ENCODE results near the gene MINDY2.

DNA sequence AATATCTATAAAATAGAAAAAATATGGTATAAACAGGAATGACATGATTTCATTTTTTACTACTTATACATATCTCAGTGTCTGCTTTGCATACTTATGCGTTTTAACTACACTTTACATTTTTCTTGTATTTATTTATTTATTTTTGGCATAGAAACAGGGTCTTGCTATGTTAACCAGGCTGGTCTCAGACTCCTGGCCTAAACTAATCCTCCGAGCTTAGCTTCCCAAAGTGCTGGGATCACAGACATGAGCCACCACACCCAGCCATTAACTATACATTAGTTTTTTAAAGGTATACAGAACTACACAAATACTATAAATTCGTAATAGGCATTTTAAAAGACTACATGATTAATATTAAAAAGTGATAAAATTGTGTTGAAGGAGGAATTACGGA is 30.7 kb upstream of the MINDY2 start:
- TF ChIP-seq, protein P1, sequence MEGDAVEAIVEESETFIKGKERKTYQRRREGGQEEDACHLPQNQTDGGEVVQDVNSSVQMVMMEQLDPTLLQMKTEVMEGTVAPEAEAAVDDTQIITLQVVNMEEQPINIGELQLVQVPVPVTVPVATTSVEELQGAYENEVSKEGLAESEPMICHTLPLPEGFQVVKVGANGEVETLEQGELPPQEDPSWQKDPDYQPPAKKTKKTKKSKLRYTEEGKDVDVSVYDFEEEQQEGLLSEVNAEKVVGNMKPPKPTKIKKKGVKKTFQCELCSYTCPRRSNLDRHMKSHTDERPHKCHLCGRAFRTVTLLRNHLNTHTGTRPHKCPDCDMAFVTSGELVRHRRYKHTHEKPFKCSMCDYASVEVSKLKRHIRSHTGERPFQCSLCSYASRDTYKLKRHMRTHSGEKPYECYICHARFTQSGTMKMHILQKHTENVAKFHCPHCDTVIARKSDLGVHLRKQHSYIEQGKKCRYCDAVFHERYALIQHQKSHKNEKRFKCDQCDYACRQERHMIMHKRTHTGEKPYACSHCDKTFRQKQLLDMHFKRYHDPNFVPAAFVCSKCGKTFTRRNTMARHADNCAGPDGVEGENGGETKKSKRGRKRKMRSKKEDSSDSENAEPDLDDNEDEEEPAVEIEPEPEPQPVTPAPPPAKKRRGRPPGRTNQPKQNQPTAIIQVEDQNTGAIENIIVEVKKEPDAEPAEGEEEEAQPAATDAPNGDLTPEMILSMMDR (IDR thresholded peaks at IDR 0.05; ENCODE audit: borderline replicate concordance, extremely low read depth, low read length, poor library complexity, severe bottlenecking), result no peak
- TF ChIP-seq EZH2 (IDR thresholded peaks at IDR 0.05; ENCODE audit: borderline replicate concordance, low read depth, low read length, severe bottlenecking), result no peak
